ENCODE data around the gene EPHB3. TPM values are rescaled to one million over a fixed set of nuclear protein-coding genes. Genes with fewer than 3 reads are reported as not detected.

Gene EPHB3
- total and polyA plus RNA-seq, 10 of the 15 experiments (the other 5 are each of a cell fraction or from before 2014, with no cell fraction given): 0.09 TPM; not detected in 9

- no peaks in the 10 kb centered on the region for H3K4me1 ChIP-seq (ENCODE audit: control insufficient read depth, insufficient read depth, low read length)
- 43% methylated on average over 16 of the region's 16 CpGs for WGBS (ENCODE audit: insufficient coverage, insufficient replicate concordance, low lambda C conversion rate, missing lambda C conversion rate)
- DNase-seq (ENCODE audit: low read depth, low spot score) (no peak), FAIRE-seq (no peak), ATAC-seq (no peak)
- no peak overlapping the region for H3K4me2 ChIP-seq (ENCODE audit: control insufficient read depth, insufficient read depth)
- no peaks in the 10 kb centered on the region for H4K20me1 ChIP-seq (ENCODE audit: control insufficient read depth, insufficient read depth)
- H3K9ac ChIP-seq (ENCODE audit: control insufficient read depth, insufficient read depth, low read length): no peak overlapping the region
- no peaks in the 10 kb centered on the region for H3K36me3 ChIP-seq (ENCODE audit: control insufficient read depth in 2 of 2, insufficient read depth in 2 of 2, low read length in 1 of 2)
- SMC1A ChIA-PET (ENCODE audit: uncharacterized antibody, unreplicated experiment): interaction anchor here (1.1 to 1.5 kb wide), 2 partner anchors 26 to 645 kb away, joined by 3 to 4 read pairs; no protein-coding TSS in a partner anchor
- no peak overlapping the region for H3K4me3 ChIP-seq
- peaks cover 0 to 1% of the 10 kb centered on the region in 2 experiments; a peak in 2 of 4 replicates for H3K27me3 ChIP-seq (replicated peaks in 1 of 2; ENCODE audit: control insufficient read depth in 2 of 2, insufficient read depth in 2 of 2, low read length in 1 of 2)
- no peaks in the 10 kb centered on the region for H3K79me2 ChIP-seq (ENCODE audit: control insufficient read depth, insufficient read depth, low read length)
- in situ Hi-C loops (cut with MboI) (no loop called here), intact Hi-C loops (cut with micrococcal nuclease; ENCODE audit: unreplicated experiment) (loop anchor here (5.0 kb wide), 3 partner anchors 73 to 643 kb away; no protein-coding TSS in a partner anchor)
- BruUV-seq (replicated peaks): no TSS peak
- POLR2A ChIA-PET: interaction anchor here (0.6 kb wide), 1 partner anchor 296 kb away, joined by 3 read pairs; no protein-coding TSS in a partner anchor
- CTCF ChIA-PET: interaction anchor here (0.6 to 4.9 kb wide), 5 partner anchors 9 to 173 kb away, joined by 3 to 31 read pairs (median 5); no protein-coding TSS in a partner anchor
- H3K27ac ChIP-seq (ENCODE audit: control insufficient read depth, insufficient read depth): no peak overlapping the region
- RAD21 ChIA-PET (ENCODE audit: unreplicated experiment): interaction anchor here (0.7 to 2.8 kb wide), 3 partner anchors 168 to 387 kb away, joined by 3 to 14 read pairs (median 3); no protein-coding TSS in a partner anchor
- no peaks in the 10 kb centered on the region for H3K9me3 ChIP-seq (replicated peaks; ENCODE audit: control insufficient read depth, insufficient read depth, low read length)
- no peak for TF ChIP-seq CTCF (IDR thresholded peaks at IDR 0.05 in 2 of 3, conservative IDR thresholded peaks at IDR 0.05 in 1 of 3; ENCODE audit: control insufficient read depth in 2 of 3, extremely low read depth in 1 of 3, insufficient read depth in 1 of 3, low read depth in 3 of 3, low read length in 3 of 3)
- TF ChIP-seq TCF3 (IDR thresholded peaks at IDR 0.05; ENCODE audit: borderline replicate concordance, insufficient read depth, low read depth, low read length): no peak
- TF ChIP-seq E2F8 (IDR thresholded peaks at IDR 0.05; ENCODE audit: low read depth, partially characterized antibody): no peak
- no peak overlapping the region for H2AFZ ChIP-seq (ENCODE audit: control insufficient read depth, low read depth, low read length)
Measured at GRCh38 chr3:184539801-184540435, 21.7 kb upstream of the EPHB3 start.

Measured in GM12878 (cell line).